ENCODE results near the gene BACH2. TPM values are rescaled to one million over a fixed set of nuclear protein-coding genes. Genes with fewer than 3 reads are reported as not detected.

BACH2 gene
- total RNA-seq, 1 donor from 2014 or later: 2.1 TPM

DNA sequence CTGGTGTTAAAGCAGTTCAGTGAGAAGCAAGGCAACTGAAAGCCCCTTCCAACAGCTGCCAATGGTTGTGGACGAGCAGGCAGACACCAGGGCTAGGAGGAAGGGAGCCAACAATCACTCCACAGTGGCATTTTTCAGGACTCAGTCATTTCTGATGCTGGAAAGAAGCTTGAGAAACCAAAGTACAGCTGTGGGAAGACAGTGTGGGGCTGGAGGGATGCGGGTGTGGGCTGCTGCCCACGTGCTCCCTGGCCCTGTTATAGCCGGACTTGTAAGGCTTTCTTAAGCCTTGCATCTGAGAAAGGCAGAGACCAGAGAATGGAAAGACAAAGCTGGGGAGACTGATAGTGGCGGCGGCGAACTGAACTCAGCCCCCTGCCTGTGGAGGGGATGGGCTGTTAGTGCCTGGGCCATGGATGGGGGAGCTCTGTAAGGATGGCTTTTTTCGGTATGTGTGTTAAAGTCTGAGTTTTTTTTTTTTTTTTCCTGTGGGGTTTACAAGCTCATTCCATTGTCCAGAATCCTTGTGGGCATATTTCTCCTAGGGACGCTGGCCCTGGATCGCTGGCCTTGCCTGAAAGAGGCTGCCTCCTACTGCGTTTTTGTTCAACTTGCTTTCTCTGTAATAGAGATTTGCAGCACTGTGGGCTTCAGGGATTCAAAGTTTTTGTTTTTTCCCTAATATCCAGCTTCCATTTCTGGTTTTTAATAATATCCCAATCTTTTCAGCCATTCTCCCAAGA, 310.7 kb downstream of the BACH2 start:
- FAIRE-seq (peak; percentile 75), DNase-seq (ENCODE audit: low read depth) (no peak)
- Histone ChIP-seq H3K36me3 (ENCODE audit: control insufficient read depth, insufficient read depth, low read length) (no peaks in the 10 kb centered on the region), H3K4me3 (ENCODE audit: low read depth, low read length) (no peak overlapping the region), H3K27me3 (ENCODE audit: control insufficient read depth, insufficient read depth, low read length) (no peaks in the 10 kb centered on the region)
- TF ChIP-seq, protein P1, sequence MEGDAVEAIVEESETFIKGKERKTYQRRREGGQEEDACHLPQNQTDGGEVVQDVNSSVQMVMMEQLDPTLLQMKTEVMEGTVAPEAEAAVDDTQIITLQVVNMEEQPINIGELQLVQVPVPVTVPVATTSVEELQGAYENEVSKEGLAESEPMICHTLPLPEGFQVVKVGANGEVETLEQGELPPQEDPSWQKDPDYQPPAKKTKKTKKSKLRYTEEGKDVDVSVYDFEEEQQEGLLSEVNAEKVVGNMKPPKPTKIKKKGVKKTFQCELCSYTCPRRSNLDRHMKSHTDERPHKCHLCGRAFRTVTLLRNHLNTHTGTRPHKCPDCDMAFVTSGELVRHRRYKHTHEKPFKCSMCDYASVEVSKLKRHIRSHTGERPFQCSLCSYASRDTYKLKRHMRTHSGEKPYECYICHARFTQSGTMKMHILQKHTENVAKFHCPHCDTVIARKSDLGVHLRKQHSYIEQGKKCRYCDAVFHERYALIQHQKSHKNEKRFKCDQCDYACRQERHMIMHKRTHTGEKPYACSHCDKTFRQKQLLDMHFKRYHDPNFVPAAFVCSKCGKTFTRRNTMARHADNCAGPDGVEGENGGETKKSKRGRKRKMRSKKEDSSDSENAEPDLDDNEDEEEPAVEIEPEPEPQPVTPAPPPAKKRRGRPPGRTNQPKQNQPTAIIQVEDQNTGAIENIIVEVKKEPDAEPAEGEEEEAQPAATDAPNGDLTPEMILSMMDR (IDR thresholded peaks at IDR 0.05; ENCODE audit: insufficient read depth, low read length, severe bottlenecking): no peak

DNA sequence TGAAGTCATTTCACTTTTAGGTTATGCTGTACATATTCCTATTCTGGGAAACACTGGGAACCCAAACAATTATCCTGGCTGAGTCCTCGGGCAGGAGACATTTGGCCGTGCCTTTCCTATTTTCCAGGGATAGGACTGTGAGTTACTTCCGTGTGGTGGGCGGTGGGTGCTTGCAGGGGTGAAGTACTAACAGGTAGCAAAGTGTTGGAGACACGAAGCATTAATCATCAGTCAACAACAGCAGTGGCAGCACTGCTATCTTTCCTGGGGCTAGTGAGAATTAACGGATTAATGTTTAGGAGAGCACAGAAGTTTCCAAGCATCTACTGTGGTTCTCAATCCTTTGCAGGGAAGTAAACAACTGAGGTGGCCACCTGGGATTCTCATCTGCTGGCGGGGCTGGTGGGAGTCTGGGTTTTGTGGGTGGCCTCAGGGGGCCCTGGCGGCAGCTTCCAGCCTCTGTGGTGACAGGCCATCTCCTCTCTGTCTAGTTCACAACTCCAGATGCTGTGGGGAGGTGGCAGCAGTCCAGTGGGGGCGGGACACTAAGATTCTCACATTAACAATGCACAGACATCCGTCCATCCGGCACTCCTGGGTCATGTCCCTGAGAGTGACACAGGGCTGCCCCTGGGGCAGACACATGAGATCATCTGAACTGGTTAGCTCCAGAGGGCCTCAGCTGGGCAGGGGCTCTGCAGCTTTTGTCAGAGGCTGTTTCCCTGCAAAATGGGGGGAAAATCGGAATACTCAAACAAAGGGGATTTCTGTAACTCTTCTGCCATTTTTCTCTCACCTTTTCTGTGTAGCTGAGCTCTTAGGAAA, 311.5 kb downstream of the BACH2 start:
- FAIRE-seq: no peak
- H3K36me3 ChIP-seq (ENCODE audit: control insufficient read depth, insufficient read depth, low read length): no peaks in the 10 kb centered on the region

DNA sequence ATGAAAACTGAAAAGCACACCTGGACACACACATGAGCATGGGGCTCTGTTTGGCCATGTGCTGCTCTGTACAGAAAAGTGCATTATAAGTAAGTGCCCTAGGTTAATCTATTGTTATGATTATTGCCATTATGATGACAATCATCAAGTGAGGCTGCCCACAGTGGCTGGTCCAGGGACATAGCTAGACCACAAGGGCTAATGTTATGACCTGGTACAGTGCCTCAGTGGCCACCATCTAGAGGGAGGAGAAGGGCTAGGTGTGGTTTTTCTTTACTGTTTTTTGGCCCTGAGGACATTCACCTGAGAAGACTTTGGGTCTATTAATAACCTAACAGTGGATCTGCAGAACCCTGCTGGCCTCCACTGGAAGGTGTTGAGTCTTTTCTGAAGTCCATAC, 316.3 kb downstream of the BACH2 start:
- TF ChIP-seq, protein P1 (IDR thresholded peaks at IDR 0.05; ENCODE audit: insufficient read depth, low read length, severe bottlenecking): no peak
- DNase-seq (ENCODE audit: low read depth) (no peak), FAIRE-seq (no peak)
- no peak overlapping the region for H3K4me3 ChIP-seq (ENCODE audit: low read depth, low read length)
- H3K36me3 ChIP-seq (ENCODE audit: control insufficient read depth, insufficient read depth, low read length): no peaks in the 10 kb centered on the region
- H3K27me3 ChIP-seq (ENCODE audit: control insufficient read depth, insufficient read depth, low read length): no peaks in the 10 kb centered on the region

More for the DNA sequence above, 311.5 kb downstream of the BACH2 start:
- no peaks in the 10 kb centered on the region for H3K27me3 ChIP-seq (ENCODE audit: control insufficient read depth, insufficient read depth, low read length)
- TF ChIP-seq, protein P1 (IDR thresholded peaks at IDR 0.05; ENCODE audit: insufficient read depth, low read length, severe bottlenecking): no peak
- H3K4me3 ChIP-seq (ENCODE audit: low read depth, low read length): no peak overlapping the region
- DNase-seq (ENCODE audit: low read depth): peak; percentile 54

DNA sequence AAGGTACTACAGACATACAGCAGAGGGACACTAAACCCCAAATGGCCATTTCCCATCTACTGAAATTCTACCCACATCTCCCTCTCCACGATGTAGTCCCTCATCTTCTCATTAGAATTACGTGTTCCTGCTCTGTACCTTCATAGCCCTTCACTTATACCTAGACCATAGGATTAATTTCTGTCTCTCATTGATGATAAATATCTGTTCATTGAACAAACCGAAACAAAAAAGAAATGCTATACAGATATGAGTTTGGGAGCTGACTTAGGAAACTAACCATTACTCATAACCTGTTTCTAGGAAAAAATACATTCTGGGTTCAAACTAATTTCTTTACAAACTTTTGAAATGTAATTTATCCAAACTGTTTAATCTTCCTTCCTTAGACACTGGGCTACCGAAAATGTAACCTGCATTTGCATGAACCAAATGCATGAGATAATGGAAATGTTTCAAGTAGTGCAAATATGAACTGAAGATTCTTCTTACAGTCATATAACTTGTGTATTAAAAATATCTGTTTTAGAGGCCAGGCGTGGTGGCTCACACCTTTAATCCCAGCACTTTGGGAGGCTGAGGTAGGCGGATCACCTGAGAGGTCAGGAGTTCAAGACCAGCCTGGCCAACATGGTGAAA, 317.0 kb downstream of the BACH2 start:
- Histone ChIP-seq H3K27me3 (ENCODE audit: control insufficient read depth, insufficient read depth, low read length) (no peaks in the 10 kb centered on the region), H3K36me3 (ENCODE audit: control insufficient read depth, insufficient read depth, low read length) (no peaks in the 10 kb centered on the region), H3K4me3 (ENCODE audit: low read depth, low read length) (no peak overlapping the region)
- DNase-seq (ENCODE audit: low read depth): no peak
- FAIRE-seq: no peak
- TF ChIP-seq, protein P1 (IDR thresholded peaks at IDR 0.05; ENCODE audit: insufficient read depth, low read length, severe bottlenecking): no peak

DNA sequence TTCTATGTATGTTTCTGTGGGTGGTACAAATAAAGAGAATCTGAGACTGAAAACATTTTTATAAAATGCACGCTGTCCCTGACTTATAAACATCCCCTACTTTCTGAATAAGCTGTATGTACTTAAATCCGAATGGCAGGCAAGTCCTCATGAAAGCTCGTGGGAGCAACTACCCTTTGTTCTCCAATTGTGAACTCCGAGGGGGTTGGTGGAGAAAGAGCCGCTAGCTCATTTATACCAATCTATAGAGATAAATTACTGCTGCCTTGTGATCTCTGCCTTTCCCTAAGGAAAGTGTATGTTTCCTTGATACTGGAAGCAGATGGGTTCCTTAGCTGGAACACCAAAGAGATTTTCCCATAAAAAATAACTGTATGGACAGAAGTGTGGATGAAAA, 317.9 kb downstream of the BACH2 start:
- FAIRE-seq: no peak
- Histone ChIP-seq H3K4me3 (ENCODE audit: low read depth, low read length) (no peak overlapping the region), H3K27me3 (ENCODE audit: control insufficient read depth, insufficient read depth, low read length) (no peaks in the 10 kb centered on the region), H3K36me3 (ENCODE audit: control insufficient read depth, insufficient read depth, low read length) (no peaks in the 10 kb centered on the region)
- TF ChIP-seq, protein P1 (IDR thresholded peaks at IDR 0.05; ENCODE audit: insufficient read depth, low read length, severe bottlenecking): no peak
- DNase-seq (ENCODE audit: low read depth): no peak

All from bronchial epithelial cell (primary cell).